ENCODE results near the gene RNF225.

Gene RNF225

DNA sequence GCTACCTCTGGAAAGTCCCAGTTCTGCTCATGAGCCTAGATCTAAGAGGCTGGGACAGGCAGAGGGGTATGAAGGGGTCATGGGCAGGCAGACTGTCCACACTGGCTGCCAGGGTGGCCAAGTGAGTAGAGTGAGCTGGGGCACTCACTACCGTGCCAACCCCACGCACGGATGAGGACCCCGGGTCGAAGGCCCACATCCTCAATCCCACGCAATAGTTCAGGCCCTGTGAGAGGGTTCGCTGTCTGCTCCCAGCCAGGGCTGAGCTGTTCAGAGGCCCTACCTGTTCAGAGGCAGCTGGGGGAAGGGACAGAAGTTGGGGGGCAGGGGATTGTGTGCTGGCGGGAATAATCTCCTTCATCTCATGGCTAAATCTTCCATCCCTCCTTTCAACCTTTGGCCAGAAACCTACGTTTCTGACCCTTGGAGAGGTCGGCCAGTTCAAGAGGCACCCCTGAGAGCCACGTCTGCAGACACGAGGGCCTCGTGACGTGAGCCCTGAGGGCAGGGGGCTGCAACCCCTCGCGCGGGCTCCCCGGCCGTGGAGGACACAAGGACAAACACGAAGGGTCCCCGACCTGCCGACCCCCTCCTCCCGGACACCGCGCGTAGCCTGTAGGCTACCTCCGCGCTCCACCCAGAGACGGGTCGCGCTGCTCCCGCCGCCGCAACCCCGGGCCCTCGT lies 9.4 kb upstream of the RNF225 start:
- TF ChIP-seq, protein P1, sequence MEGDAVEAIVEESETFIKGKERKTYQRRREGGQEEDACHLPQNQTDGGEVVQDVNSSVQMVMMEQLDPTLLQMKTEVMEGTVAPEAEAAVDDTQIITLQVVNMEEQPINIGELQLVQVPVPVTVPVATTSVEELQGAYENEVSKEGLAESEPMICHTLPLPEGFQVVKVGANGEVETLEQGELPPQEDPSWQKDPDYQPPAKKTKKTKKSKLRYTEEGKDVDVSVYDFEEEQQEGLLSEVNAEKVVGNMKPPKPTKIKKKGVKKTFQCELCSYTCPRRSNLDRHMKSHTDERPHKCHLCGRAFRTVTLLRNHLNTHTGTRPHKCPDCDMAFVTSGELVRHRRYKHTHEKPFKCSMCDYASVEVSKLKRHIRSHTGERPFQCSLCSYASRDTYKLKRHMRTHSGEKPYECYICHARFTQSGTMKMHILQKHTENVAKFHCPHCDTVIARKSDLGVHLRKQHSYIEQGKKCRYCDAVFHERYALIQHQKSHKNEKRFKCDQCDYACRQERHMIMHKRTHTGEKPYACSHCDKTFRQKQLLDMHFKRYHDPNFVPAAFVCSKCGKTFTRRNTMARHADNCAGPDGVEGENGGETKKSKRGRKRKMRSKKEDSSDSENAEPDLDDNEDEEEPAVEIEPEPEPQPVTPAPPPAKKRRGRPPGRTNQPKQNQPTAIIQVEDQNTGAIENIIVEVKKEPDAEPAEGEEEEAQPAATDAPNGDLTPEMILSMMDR (IDR thresholded peaks at IDR 0.05; ENCODE audit: low read depth, low read length, missing control alignments): no peak
- H3K4me3 ChIP-seq (replicated peaks; ENCODE audit: low read depth, low read length): peak overlapping the region; percentile 92
- no peak for DNase-seq (ENCODE audit: extremely low read depth, low read depth)

DNA sequence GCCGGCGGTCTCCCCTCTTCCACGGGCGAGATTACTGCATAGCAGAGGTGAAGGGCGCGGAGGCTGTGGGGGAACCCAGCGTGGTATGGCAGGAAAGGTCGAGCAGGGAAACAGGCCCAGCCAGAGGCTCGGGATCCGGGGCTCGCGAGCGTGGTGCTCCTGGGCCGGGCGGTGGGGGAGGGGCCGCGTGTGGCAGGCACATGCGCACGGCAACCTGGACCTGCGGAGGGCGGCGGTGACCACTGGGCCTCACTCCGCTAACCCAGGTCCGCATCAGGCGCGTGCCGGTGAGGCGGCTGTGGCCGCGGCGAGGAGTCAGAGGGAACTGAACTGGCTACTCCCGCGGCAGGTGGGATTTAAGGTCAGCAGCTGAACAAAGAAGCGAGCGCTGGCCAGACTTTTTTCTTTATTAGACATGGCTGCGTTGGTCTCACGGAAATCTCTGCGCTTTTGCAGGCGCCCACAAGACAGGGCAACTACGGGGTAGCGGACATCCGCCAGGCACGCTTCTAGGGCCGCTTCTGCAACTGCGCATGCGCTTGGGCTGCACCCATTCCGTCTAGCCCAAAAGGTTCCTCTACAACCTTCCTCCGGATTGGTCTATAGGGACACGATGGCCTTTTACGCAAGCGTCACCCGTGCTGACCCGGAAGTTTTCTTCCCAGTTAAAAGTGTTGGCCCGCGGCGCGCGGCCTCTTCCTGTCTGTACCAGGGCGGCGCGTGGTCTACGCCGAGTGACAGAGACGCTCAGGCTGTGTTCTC lies 8.7 kb upstream of the RNF225 start, which contains the start of gene RPS5:
RPS5 (plus strand) TSS at position 694 of the 762 bp plus-strand sequence. CDS start 869 bp downstream, outside the sequence.
- peak; percentile 98 for DNase-seq (ENCODE audit: extremely low read depth, low read depth)
- TF ChIP-seq, protein P1 (IDR thresholded peaks at IDR 0.05; ENCODE audit: low read depth, low read length, missing control alignments): no peak
- peak within 1 kb of the TSS; percentile 92 for H3K4me3 ChIP-seq (replicated peaks; ENCODE audit: low read depth, low read length)

DNA sequence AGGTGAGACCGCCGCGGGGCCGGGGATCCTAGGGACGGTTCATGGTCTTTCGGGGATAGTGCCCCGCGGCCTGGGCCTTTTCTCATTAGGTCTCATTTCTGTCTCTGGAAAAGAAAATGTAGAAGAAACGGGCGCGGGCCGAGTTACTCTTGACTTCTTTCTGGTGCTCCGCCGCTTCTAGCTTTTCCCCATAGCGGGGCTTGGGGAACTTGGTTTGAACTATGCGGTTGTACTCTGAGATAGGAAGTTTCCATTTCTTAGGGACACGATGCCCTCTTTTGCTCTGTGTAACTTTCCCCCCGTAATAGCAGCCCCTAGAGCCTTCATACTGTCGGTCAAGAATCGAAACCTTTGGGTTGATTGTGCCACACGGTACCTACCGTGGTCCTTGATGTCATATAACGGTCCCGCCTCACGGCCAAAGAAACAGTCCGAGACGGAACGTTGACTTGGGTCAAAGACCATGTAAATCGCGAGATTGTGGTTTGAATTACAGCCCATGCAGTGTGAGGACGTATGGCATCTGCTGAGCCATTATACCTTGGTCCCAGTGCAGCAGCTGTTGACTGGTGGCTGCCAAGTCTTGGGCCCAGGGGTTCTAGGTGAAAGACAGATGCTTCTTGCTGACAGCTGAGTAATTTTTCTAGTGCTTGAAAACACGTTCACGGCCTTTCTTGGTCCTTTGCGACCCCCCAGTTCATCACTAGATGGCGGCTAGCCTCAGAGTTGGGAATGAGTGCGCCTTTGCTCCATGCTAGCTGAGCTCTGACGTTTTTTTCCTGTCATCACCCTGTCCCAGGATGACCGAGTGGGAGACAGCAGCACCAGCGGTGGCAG lies 7.9 kb upstream of the RNF225 start:
- no peak for DNase-seq (ENCODE audit: extremely low read depth, low read depth)
- TF ChIP-seq, protein P1 (IDR thresholded peaks at IDR 0.05; ENCODE audit: low read depth, low read length, missing control alignments): no peak

DNA sequence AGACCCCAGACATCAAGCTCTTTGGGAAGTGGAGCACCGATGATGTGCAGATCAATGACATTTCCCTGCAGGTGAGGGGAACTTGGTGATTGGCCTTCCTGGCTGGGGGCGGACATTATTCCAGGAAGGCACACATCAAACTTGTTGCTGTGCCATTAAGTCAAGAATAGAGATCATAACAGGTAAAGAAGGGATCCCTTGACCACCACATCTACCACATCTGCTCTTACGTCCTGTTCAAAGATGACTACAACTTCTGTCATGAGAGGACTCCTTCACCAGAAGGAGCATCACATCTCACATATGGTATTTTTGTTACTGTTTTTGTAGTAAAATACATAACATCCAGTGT lies 7.3 kb upstream of the RNF225 start:
- TF ChIP-seq, protein P1 (IDR thresholded peaks at IDR 0.05; ENCODE audit: low read depth, low read length, missing control alignments): no peak
- H3K4me3 ChIP-seq (replicated peaks; ENCODE audit: low read depth, low read length): peak overlapping the region; percentile 92
- DNase-seq (ENCODE audit: extremely low read depth, low read depth): no peak

More for the DNA sequence above, 7.9 kb upstream of the RNF225 start:
- H3K4me3 ChIP-seq (replicated peaks; ENCODE audit: low read depth, low read length): peak overlapping the region; percentile 92

DNA sequence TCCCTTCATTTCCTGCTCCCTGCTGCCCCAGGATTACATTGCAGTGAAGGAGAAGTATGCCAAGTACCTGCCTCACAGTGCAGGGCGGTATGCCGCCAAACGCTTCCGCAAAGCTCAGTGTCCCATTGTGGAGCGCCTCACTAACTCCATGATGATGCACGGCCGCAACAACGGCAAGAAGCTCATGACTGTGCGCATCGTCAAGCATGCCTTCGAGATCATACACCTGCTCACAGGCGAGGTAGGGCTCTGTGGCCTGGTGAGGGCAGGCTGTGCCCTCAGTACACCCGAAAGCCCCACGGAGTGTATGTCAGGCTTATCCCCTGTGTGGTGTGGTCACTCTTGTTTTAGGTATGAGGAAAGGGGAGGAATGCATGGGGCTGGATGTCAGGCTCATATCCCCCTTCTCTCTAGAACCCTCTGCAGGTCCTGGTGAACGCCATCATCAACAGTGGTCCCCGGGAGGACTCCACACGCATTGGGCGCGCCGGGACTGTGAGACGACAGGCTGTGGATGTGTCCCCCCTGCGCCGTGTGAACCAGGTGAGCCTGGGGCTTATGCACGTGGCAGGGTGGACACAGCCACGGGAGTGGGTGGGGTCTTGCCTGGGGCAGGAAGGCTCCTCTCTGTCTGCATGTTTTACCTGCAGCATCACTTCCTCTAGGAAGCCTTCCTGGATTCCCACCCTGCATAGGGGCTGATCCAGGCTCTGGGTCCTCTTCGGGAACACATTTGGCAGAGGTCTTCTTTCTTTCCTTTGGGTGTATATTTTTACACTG lies 2.3 kb upstream of the RNF225 start:
- TF ChIP-seq, protein P1 (IDR thresholded peaks at IDR 0.05; ENCODE audit: low read depth, low read length, missing control alignments): no peak
- DNase-seq (ENCODE audit: extremely low read depth, low read depth): no peak
- no peak overlapping the region for H3K4me3 ChIP-seq (replicated peaks; ENCODE audit: low read depth, low read length)

DNA sequence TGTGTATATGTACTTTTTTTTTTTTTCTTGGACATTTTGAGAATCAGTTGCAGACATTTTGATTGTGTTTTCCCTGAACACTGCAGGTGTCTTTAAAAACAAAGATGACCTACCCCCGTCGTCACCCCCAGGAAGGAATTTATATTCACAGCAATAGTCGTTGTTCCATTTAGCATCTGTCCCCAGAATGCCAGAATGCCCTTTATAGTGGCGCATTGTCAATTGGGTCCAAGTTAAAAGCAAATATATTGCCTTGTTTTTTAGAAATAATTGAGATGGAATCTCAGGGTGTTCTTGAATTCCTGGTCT lies 1.8 kb upstream of the RNF225 start:
- TF ChIP-seq, protein P1 (IDR thresholded peaks at IDR 0.05; ENCODE audit: low read depth, low read length, missing control alignments): no peak
- DNase-seq (ENCODE audit: extremely low read depth, low read depth): no peak

More for the DNA sequence above, 1.8 kb upstream of the RNF225 start:
- H3K4me3 ChIP-seq (replicated peaks; ENCODE audit: low read depth, low read length): no peak overlapping the region

Data from HFF-Myc (cell line).